ENCODE results near the gene RPS19BP1. TPM values are rescaled to one million over a fixed set of nuclear protein-coding genes. Genes with fewer than 3 reads are reported as not detected.

RPS19BP1 gene
- 10 to 100 TPM; 30.5 to 96.6 TPM for total RNA-seq
- 10 to 100 TPM; 87.8 to 88.9 TPM for polyA plus RNA-seq (ENCODE audit: insufficient read length in 2 of 2)
- long read RNA-seq, donor 1, transcript RPS19BP1-201 (4 exons, 927 nt): major isoform, 79 of 94 reads
- long read RNA-seq, donor 1, transcript RPS19BP1-203 (3 exons, 852 nt): minor isoform, 8 of 94 reads
- long read RNA-seq, donor 1, partial matches to known transcripts: 0 of 94 reads
- long read RNA-seq, donor 1, other reads (novel, unspliced or antisense): 0 of 94 reads
- long read RNA-seq, donor 2, transcript RPS19BP1-201 (4 exons, 927 nt): major isoform, 16 of 24 reads
- long read RNA-seq, donor 2, transcript RPS19BP1-203 (3 exons, 852 nt): minor isoform, 6 of 24 reads
- long read RNA-seq, donor 2, partial matches to known transcripts: 0 of 24 reads
- long read RNA-seq, donor 2, other reads (novel, unspliced or antisense): 0 of 24 reads
- long read RNA-seq, donor 3, transcript RPS19BP1-201 (4 exons, 927 nt): major isoform, 29 of 41 reads
- long read RNA-seq, donor 3, transcript RPS19BP1-203 (3 exons, 852 nt): minor isoform, 8 of 41 reads
- long read RNA-seq, donor 3, partial matches to known transcripts: 0 of 41 reads
- long read RNA-seq, donor 3, other reads (novel, unspliced or antisense): 0 of 41 reads
- long read RNA-seq, donor 4, transcript RPS19BP1-203 (3 exons, 852 nt): minor isoform, 22 of 130 reads
- long read RNA-seq, donor 4, transcript RPS19BP1-201 (4 exons, 927 nt): major isoform, 104 of 130 reads
- long read RNA-seq, donor 4, partial matches to known transcripts: 0 of 130 reads
- long read RNA-seq, donor 4, other reads (novel, unspliced or antisense): 0 of 130 reads

- Histone ChIP-seq H3K4me1 (ENCODE audit: control insufficient read depth, insufficient read depth, low read length) (peaks cover 56% of the 10 kb centered on the region), H3K9me3 (ENCODE audit: control insufficient read depth, insufficient read depth, low read length) (no peaks in the 10 kb centered on the region), H3K27me3 (ENCODE audit: control insufficient read depth, insufficient read depth, low read length) (no peaks in the 10 kb centered on the region), H3K36me3 (ENCODE audit: control insufficient read depth, insufficient read depth, low read length) (peaks cover 41% of the 10 kb centered on the region), H3K27ac (ENCODE audit: low read depth, low read length) (peak within 1 kb of the TSS; percentile 91), H3K4me3 (ENCODE audit: low read depth, low read length) (peak within 1 kb of the TSS; percentile 87)
- under 1% methylated on average over 66 of the region's 67 CpGs for WGBS (ENCODE audit: insufficient coverage)
- peak; percentile 98 to 100 (median 100) for DNase-seq (ENCODE audit: low read depth in 4 of 6, low spot score in 6 of 6)
Observed at GRCh38 chr22:39532215-39533073, at the start of gene RPS19BP1. TSS of gene RPS19BP1 (minus strand) at chr22:39532748. CDS start at chr22:39532738, 10 bp downstream.

GRCh38 chr22:39581303-39581702 lies 48.8 kb upstream of the RPS19BP1 start:
- Histone ChIP-seq H3K9me3 (ENCODE audit: control insufficient read depth, insufficient read depth, low read length) (no peaks in the 10 kb centered on the region), H3K36me3 (ENCODE audit: control insufficient read depth, insufficient read depth, low read length) (peaks cover 6% of the 10 kb centered on the region), H3K4me1 (ENCODE audit: control insufficient read depth, insufficient read depth, low read length) (no peaks in the 10 kb centered on the region), H3K4me3 (ENCODE audit: low read depth, low read length) (no peak overlapping the region), H3K27ac (ENCODE audit: low read depth, low read length) (no peak overlapping the region), H3K27me3 (ENCODE audit: control insufficient read depth, insufficient read depth, low read length) (no peaks in the 10 kb centered on the region)
- no peak for DNase-seq (ENCODE audit: low read depth in 4 of 6, low spot score in 6 of 6)
- 91% methylated on average over 8 of the region's 8 CpGs for WGBS (ENCODE audit: insufficient coverage)

GRCh38 chr22:39580795-39581194 lies 48.2 kb upstream of the RPS19BP1 start:
- Histone ChIP-seq H3K4me1 (ENCODE audit: control insufficient read depth, insufficient read depth, low read length) (no peaks in the 10 kb centered on the region), H3K27ac (ENCODE audit: low read depth, low read length) (no peak overlapping the region), H3K4me3 (ENCODE audit: low read depth, low read length) (no peak overlapping the region), H3K36me3 (ENCODE audit: control insufficient read depth, insufficient read depth, low read length) (peaks cover 6% of the 10 kb centered on the region), H3K27me3 (ENCODE audit: control insufficient read depth, insufficient read depth, low read length) (no peaks in the 10 kb centered on the region), H3K9me3 (ENCODE audit: control insufficient read depth, insufficient read depth, low read length) (no peaks in the 10 kb centered on the region)
- no peak for DNase-seq (ENCODE audit: low read depth in 4 of 6, low spot score in 6 of 6)
- 92% methylated on average over 6 of the region's 6 CpGs for WGBS (ENCODE audit: insufficient coverage)

GRCh38 chr22:39580006-39580441 lies 47.5 kb upstream of the RPS19BP1 start:
- Histone ChIP-seq H3K4me1 (ENCODE audit: control insufficient read depth, insufficient read depth, low read length) (no peaks in the 10 kb centered on the region), H3K36me3 (ENCODE audit: control insufficient read depth, insufficient read depth, low read length) (peaks cover 6% of the 10 kb centered on the region), H3K27ac (ENCODE audit: low read depth, low read length) (no peak overlapping the region), H3K27me3 (ENCODE audit: control insufficient read depth, insufficient read depth, low read length) (no peaks in the 10 kb centered on the region), H3K9me3 (ENCODE audit: control insufficient read depth, insufficient read depth, low read length) (no peaks in the 10 kb centered on the region), H3K4me3 (ENCODE audit: low read depth, low read length) (no peak overlapping the region)
- 43% methylated on average over 5 of the region's 5 CpGs for WGBS (ENCODE audit: insufficient coverage)
- peak in 1 of 6 donors; percentile 49 for DNase-seq (ENCODE audit: low read depth in 4 of 6, low spot score in 6 of 6)

GRCh38 chr22:39577900-39578299 lies 45.4 kb upstream of the RPS19BP1 start:
- Histone ChIP-seq H3K9me3 (ENCODE audit: control insufficient read depth, insufficient read depth, low read length) (no peaks in the 10 kb centered on the region), H3K4me3 (ENCODE audit: low read depth, low read length) (no peak overlapping the region), H3K27me3 (ENCODE audit: control insufficient read depth, insufficient read depth, low read length) (no peaks in the 10 kb centered on the region), H3K4me1 (ENCODE audit: control insufficient read depth, insufficient read depth, low read length) (no peaks in the 10 kb centered on the region), H3K27ac (ENCODE audit: low read depth, low read length) (no peak overlapping the region), H3K36me3 (ENCODE audit: control insufficient read depth, insufficient read depth, low read length) (peaks cover 10% of the 10 kb centered on the region)
- DNase-seq (ENCODE audit: low read depth in 4 of 6, low spot score in 6 of 6): no peak
- WGBS (ENCODE audit: insufficient coverage): 86% methylated on average over 7 of the region's 7 CpGs

- H3K4me1 ChIP-seq (ENCODE audit: control insufficient read depth, insufficient read depth, low read length): no peaks in the 10 kb centered on the region
- H3K4me3 ChIP-seq (ENCODE audit: low read depth, low read length): no peak overlapping the region
- H3K27me3 ChIP-seq (ENCODE audit: control insufficient read depth, insufficient read depth, low read length): no peaks in the 10 kb centered on the region
- H3K36me3 ChIP-seq (ENCODE audit: control insufficient read depth, insufficient read depth, low read length): peaks cover 10% of the 10 kb centered on the region
- no peak for DNase-seq (ENCODE audit: low read depth in 4 of 6, low spot score in 6 of 6)
- H3K9me3 ChIP-seq (ENCODE audit: control insufficient read depth, insufficient read depth, low read length): no peaks in the 10 kb centered on the region
- 80% methylated on average over 21 of the region's 21 CpGs for WGBS (ENCODE audit: insufficient coverage)
- H3K27ac ChIP-seq (ENCODE audit: low read depth, low read length): no peak overlapping the region
Observed at GRCh38 chr22:39577366-39577765, 44.8 kb upstream of the RPS19BP1 start.

GRCh38 chr22:39576027-39576426 lies 43.5 kb upstream of the RPS19BP1 start:
- no peaks in the 10 kb centered on the region for H3K27me3 ChIP-seq (ENCODE audit: control insufficient read depth, insufficient read depth, low read length)
- no peak overlapping the region for H3K27ac ChIP-seq (ENCODE audit: low read depth, low read length)
- peaks cover 14% of the 10 kb centered on the region for H3K36me3 ChIP-seq (ENCODE audit: control insufficient read depth, insufficient read depth, low read length)
- 89% methylated on average over 1 of the region's 4 CpGs for WGBS (ENCODE audit: insufficient coverage)
- no peaks in the 10 kb centered on the region for H3K9me3 ChIP-seq (ENCODE audit: control insufficient read depth, insufficient read depth, low read length)
- no peak for DNase-seq (ENCODE audit: low read depth in 4 of 6, low spot score in 6 of 6)
- no peak overlapping the region for H3K4me3 ChIP-seq (ENCODE audit: low read depth, low read length)
- no peaks in the 10 kb centered on the region for H3K4me1 ChIP-seq (ENCODE audit: control insufficient read depth, insufficient read depth, low read length)

- 92% methylated on average over 2 of the region's 2 CpGs for WGBS (ENCODE audit: insufficient coverage)
- no peaks in the 10 kb centered on the region for H3K27me3 ChIP-seq (ENCODE audit: control insufficient read depth, insufficient read depth, low read length)
- no peak for DNase-seq (ENCODE audit: low read depth in 4 of 6, low spot score in 6 of 6)
- no peaks in the 10 kb centered on the region for H3K4me1 ChIP-seq (ENCODE audit: control insufficient read depth, insufficient read depth, low read length)
- H3K4me3 ChIP-seq (ENCODE audit: low read depth, low read length): no peak overlapping the region
- H3K36me3 ChIP-seq (ENCODE audit: control insufficient read depth, insufficient read depth, low read length): peaks cover 17% of the 10 kb centered on the region
- no peak overlapping the region for H3K27ac ChIP-seq (ENCODE audit: low read depth, low read length)
- no peaks in the 10 kb centered on the region for H3K9me3 ChIP-seq (ENCODE audit: control insufficient read depth, insufficient read depth, low read length)
Observed at GRCh38 chr22:39575552-39575825, 42.9 kb upstream of the RPS19BP1 start.

- Histone ChIP-seq H3K4me3 (ENCODE audit: low read depth, low read length) (no peak overlapping the region), H3K36me3 (ENCODE audit: control insufficient read depth, insufficient read depth, low read length) (peaks cover 17% of the 10 kb centered on the region), H3K27ac (ENCODE audit: low read depth, low read length) (no peak overlapping the region), H3K4me1 (ENCODE audit: control insufficient read depth, insufficient read depth, low read length) (no peaks in the 10 kb centered on the region), H3K27me3 (ENCODE audit: control insufficient read depth, insufficient read depth, low read length) (no peaks in the 10 kb centered on the region), H3K9me3 (ENCODE audit: control insufficient read depth, insufficient read depth, low read length) (no peaks in the 10 kb centered on the region)
- DNase-seq (ENCODE audit: low read depth in 4 of 6, low spot score in 6 of 6): no peak
- 72% methylated on average over 11 of the region's 14 CpGs for WGBS (ENCODE audit: insufficient coverage)
Observed at GRCh38 chr22:39574779-39575551, 42.4 kb upstream of the RPS19BP1 start.
